ELF-1 (cell line): Measurements from ENCODE around the gene TCF7.

ENCODE experiments used
- DNase-seq: peaks from one replicate; pipeline ENCODE4 v3.0.0-alpha.2; 2016; ENCODE audit warnings: low read depth, low spot score

TCF7 gene

DNA sequence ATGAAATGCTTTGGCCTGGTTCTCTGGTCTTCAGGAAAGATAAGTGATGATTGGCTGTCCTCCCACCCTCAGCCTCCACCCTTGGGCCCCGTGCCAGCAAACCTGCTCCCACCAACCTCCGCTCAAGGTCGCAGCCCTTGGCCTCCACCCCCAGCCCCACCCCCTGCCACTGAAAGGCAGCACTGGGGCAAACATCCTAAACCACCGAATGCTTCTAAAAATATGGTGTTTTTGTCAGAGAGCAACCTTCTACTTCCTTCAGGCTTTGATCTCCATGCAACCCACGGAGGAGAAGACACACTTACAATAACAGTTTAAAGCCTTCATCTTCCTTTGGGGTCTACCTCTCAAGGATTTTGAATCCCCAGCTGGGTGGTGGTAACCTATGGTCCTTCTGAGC, 24.0 kb upstream of the TCF7 start:
- DNase-seq, result no peak

DNA sequence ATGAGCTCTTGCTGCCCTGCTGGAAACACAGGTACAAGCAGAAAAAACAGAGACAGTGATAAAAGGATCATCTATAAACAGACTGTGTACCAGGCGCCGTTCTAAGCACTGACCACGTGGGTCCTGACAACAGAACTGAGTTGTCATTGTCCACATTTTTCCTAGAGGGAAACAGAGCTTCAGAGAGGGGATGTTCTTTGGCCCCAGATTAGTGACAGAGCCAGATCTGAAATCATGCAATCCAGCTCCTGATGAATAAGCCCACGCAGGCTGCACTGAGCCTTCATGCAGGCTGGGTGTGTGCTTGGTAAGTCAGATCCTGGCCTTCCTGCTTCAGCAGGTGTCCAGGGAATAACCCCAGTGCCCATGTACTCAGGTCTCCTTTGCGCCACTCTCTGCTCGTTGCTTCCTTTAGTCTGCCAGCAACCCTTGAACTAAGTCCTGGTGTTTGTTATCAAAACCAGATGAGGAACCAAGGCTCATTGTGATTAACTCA, 22.8 kb upstream of the TCF7 start:
- DNase-seq, result no peak

GRCh38 chr5:134092875-134093274, 21.6 kb upstream of the TCF7 start:
- DNase-seq, result no peak

GRCh38 chr5:134093351-134093750, 21.1 kb upstream of the TCF7 start:
- DNase-seq, result no peak

DNA sequence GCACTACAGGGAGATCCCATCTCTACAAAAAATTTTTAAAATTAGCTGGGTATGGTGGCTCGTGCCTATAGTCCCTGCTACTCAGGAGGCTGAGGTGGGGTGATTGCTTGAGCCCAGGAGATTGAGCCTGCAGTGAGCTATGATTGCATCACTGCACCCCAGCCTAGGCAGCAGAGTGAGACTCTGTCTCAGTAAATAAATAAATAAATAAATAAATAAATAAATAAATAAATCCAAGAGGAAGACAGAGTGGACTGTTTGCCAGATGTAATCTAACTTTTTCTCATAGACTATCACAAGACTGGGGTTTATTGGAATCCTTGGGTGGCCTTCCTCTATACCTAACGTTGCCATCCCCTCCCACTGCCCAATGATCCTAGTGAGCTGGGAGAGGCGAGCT, 19.2 kb upstream of the TCF7 start:
- no peak for DNase-seq

DNA sequence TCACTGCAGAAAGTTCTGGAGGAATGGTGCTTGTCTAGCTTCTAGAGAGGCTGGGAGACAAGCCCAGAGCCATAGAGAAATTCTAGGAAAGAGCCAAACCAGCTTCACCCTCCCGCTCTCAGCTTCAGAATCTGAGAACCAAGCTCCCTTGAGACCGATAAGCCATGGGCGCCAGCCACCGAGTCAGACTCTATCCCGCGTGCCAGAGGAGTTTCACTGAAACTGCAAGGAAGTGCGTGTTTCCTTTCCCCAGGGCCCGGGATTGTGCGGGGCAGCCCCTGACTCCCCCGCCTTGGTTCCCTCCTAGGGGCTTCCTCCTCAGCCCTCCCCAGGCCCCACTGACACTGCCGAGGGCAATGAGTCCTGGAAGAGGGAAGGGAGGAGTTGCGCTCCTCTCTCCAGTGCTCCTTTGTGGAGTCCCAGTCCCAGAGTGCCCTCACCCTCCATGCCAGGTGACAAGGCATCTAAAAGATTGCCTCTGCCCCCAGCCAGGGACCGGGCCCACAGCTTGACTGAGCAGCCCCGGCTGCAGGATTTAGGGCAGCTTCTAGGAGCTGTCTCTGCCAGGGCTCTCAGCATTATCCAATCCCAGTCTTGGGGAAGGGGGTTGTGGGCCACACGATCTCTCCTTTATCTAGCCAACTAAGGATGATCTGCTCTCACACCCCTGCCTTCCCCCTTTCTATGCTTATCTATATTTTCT, 18.4 kb upstream of the TCF7 start:
- no peak for DNase-seq

- no peak for DNase-seq
Measured at GRCh38 chr5:134097211-134097749, 17.2 kb upstream of the TCF7 start.

GRCh38 chr5:134098690-134099089, 15.8 kb upstream of the TCF7 start:
- no peak for DNase-seq

DNA sequence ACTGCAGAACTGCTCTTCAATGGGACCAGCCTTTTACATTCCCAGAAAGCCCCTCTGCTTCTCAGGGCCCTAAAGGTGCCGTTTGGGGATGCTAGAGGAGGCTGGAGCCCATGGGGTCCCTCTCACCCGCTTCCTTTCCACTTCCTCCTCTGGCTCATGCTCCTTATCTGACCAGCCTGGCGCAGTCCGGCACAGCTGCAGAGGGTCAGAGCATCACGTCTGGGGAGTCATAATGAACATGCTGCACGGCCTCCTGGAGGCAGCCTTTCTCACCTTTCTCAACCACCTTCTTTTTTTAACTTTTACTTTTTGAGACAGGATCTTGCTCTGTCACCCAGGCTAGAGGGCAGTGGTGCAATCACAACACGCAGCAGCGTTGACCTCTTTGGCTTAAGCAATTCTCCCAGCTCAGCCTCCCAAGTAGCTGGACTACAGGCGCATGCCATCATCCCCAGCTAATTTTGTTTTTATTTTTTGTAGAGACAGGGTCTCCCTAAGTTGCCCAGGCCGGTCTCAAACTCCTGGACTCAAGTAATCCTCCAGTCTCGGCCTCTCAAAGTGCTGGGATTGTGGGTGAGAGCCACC, 15.1 kb upstream of the TCF7 start:
- DNase-seq, result no peak

GRCh38 chr5:134099939-134100282, 14.6 kb upstream of the TCF7 start:
- peak; percentile 67 for DNase-seq

DNA sequence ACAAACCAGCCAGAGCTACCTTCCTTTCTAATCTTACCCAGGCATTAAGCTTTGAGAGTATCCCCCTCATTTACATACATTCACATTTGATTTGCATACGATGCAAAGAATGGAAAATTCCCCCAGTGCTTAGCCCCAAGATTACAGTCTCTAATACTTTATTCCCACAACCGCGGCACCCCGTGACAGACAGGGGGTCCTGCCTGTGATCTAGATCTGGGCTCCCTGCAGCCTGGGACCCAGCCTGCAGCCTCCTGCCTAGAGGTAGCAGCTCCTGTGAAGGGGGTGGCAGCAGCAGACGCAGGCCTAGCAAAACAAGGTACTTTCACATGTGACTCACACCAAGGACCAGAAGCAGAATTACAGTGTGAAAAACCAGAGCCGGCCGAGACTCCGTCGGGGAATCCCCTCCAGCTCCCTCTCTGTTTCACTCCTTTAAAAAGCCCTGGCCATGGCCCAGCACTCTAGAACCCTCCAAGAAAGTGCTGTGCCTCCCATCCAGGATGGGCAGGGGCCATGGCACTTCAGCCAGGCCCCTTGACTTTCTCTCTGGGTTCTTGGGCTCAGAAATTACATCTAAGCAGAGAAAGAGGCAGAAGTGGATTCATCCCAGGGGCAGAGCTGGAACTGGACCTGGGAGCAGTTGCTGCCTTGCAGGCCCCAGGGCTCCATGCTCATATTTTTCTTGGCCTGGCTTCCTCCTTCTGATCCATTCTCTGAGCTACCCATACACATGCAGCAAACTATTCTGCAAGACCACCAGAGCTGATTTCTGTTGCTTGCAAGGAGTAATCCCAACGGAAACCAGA, 14.0 kb upstream of the TCF7 start:
- DNase-seq, result peak; percentile 83

- DNase-seq, result peak; percentile 90
Measured at GRCh38 chr5:134101686-134102439, 12.6 kb upstream of the TCF7 start.

DNA sequence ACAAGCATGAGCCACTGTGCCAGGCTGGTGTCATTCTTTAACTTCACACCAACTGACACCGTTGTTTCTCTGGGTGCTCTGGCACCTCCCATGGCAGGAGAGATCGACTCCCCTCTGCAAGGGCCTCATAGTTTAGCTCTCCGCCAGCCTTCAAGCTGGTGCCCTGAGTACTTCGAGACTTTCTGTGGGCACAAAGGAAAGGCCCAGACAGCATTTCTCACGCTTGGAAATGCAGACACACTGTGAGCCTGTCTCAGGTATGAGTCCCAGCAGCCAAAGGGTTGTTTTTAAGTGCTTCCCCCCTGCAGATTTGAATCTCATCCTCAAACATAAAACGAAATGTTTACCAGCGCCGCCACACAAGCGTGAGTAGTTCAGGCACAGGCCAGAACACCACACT, 11.1 kb upstream of the TCF7 start:
- DNase-seq, result no peak

DNA sequence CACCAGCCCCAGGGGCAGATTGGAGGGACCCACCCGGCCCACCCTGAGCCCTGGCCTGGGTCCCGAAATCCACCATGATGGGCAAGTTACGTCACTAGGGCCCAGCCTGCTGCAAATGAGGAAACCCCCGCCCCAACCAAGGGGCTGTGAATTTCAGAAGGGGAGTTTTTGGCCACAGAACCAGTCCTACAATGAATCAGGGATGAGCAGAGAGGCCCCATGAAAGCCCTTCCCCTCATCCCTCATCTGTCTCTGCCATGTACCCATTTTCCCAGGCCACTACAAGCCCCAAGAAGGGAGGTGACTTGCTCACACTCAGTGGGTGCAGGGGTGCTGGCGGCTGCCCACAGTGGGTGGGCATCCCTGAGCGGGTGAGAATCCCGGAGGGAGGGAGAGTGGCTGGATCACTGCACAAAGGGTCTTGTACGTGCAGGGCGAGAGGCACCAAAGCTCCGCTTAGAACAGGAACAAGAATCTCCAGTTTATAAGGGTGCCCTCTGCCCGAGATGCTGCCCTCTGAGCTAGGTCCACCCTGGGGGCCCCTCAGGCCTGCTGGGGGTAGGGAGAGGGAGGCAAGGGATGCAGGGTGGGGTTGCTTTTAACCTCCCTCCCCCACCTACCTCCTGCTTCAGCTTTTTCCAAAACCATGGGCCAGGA, 10.4 kb upstream of the TCF7 start:
- no peak for DNase-seq

- peak; percentile 58 for DNase-seq
Measured at GRCh38 chr5:134106991-134107701, 7.3 kb upstream of the TCF7 start.

DNA sequence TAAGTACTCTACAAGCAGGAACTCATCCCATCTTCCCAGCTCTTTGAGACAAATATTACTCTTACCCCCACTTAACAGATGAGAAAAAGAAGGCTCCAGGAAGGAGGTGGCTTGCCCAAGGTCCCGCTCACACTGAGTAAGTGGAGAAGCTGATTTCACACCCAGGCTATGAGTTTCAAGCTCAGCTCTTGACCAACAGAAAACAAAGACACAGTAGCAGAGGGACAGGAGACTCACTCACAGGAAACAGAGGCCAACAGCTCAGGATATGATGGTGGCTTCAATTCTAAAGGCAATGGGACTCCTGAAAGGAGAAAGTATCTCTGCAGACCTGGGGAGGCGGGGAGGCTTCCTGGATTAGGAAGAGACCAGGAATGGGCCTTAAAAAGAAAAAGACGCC, 6.7 kb upstream of the TCF7 start:
- DNase-seq, result no peak

DNA sequence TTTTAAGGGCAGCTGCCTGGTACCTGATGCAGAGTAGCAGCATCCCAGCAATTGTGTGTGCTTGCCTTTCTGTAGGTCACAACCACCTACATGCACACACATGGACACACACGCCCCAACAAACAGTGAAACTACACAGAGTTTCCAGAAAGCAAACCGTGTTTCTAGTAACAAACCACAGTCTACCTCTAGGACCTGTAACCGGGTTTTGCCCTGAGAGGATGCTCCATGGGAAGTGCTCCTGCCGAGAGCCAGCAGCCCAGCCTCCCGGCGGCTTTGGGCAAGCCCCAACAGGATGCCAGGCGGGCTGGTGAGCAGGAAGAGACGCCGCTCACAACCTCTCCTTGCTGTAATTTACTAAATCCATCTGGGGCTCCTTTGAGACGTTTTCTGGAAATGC, 4.1 kb upstream of the TCF7 start:
- no peak for DNase-seq

DNA sequence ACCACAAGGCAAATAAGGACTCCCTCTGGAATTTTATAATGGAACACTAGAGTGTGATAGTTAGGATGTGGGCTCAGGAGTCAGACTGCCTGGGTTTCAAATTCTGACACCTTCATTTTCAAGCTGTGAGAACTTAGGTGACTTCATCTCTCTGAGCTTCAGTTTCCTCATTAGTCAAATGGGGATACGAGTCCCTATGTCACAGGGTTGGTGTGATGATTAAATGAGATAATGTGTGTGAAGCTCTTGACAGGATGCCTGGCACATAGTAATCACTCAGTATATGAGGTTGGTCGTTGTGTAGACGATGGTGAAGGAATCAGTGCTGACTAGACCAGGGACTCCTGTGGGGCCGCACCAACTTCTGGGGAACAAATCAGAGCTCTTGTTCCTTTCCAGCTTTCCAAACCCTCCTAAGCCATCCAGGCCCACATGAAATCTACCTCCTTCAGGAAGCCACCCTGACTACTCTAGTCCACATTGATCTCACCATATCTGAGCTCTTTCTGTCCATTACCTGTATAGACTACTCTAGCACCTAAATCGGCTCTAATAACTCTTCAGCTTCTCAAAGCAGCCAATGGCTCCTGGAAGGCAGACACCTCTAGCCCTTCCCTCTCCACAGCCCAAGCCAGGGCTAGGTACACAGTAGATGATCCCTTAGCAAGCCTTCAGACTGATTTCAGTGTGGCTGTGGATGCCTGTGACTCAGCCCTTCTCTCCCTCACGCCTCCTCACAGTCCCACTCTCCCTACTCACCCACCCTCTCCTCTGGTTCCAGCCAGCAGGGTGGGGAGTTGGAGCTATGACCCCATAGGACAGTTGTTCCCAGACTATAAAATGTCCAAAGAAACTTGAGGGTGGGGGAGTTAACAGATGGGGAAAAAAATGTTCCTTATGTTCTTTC, 2.5 kb upstream of the TCF7 start:
- no peak for DNase-seq

GRCh38 chr5:134112726-134113362, 1.6 kb upstream of the TCF7 start:
- no peak for DNase-seq
